ENCODE results near the gene EFTUD2.

EFTUD2 gene

GRCh38 chr17:44850025-44850424 lies 49.2 kb downstream of the EFTUD2 start:
- H3K36me3 ChIP-seq (ENCODE audit: insufficient read depth, low read length) = peaks cover 50% of the 10 kb centered on the region
- H3K4me3 ChIP-seq (ENCODE audit: low read depth, low read length, poor library complexity, severe bottlenecking) = no peak overlapping the region
- TF ChIP-seq EZH2 (IDR thresholded peaks at IDR 0.05; ENCODE audit: borderline replicate concordance, low read length) (no peak), CTCF (IDR thresholded peaks at IDR 0.05; ENCODE audit: low read length) (no peak)

GRCh38 chr17:44848961-44849489 lies 50.2 kb downstream of the EFTUD2 start:
- Histone ChIP-seq H3K79me2 (ENCODE audit: insufficient read depth, low read length) (no peaks in the 10 kb centered on the region), H3K9me2 (ENCODE audit: low read depth, low read length) (no peaks in the 10 kb centered on the region), H3K9ac (ENCODE audit: low read length) (no peak overlapping the region), H3K4me3 (ENCODE audit: low read depth, low read length, poor library complexity, severe bottlenecking) (no peak overlapping the region), H3K27me3 (ENCODE audit: insufficient read depth, low read length) (no peaks in the 10 kb centered on the region), H2AFZ (ENCODE audit: low read length) (no peak overlapping the region), H3K36me3 (ENCODE audit: insufficient read depth, low read length) (peaks cover 40% of the 10 kb centered on the region), H3K4me1 (ENCODE audit: insufficient read depth, low read length, severe bottlenecking) (no peaks in the 10 kb centered on the region), H3F3A (ENCODE audit: insufficient read depth, low read length) (no peaks in the 10 kb centered on the region), H3K27ac (ENCODE audit: low read depth, low read length, poor library complexity, severe bottlenecking) (no peak overlapping the region), H3K4me2 (ENCODE audit: low read length) (no peak overlapping the region), H4K20me1 (ENCODE audit: insufficient read depth, low read length) (no peaks in the 10 kb centered on the region), H3K9me3 (ENCODE audit: low read length) (no peaks in the 10 kb centered on the region)
- TF ChIP-seq EZH2 (IDR thresholded peaks at IDR 0.05; ENCODE audit: borderline replicate concordance, low read length) = no peak
- no peak for TF ChIP-seq CTCF (IDR thresholded peaks at IDR 0.05; ENCODE audit: low read length)

More at GRCh38 chr17:44850025-44850424, 49.2 kb downstream of the EFTUD2 start:
- Histone ChIP-seq H3K4me2 (ENCODE audit: low read length) (no peak overlapping the region), H3K9me2 (ENCODE audit: low read depth, low read length) (no peaks in the 10 kb centered on the region), H3F3A (ENCODE audit: insufficient read depth, low read length) (no peaks in the 10 kb centered on the region), H3K27ac (ENCODE audit: low read depth, low read length, poor library complexity, severe bottlenecking) (no peak overlapping the region), H3K27me3 (ENCODE audit: insufficient read depth, low read length) (no peaks in the 10 kb centered on the region), H3K9ac (ENCODE audit: low read length) (no peak overlapping the region), H4K20me1 (ENCODE audit: insufficient read depth, low read length) (no peaks in the 10 kb centered on the region), H3K9me3 (ENCODE audit: low read length) (no peaks in the 10 kb centered on the region), H2AFZ (ENCODE audit: low read length) (no peak overlapping the region), H3K4me1 (ENCODE audit: insufficient read depth, low read length, severe bottlenecking) (no peaks in the 10 kb centered on the region), H3K79me2 (ENCODE audit: insufficient read depth, low read length) (no peaks in the 10 kb centered on the region)

GRCh38 chr17:44848257-44848795 lies 50.9 kb downstream of the EFTUD2 start:
- H4K20me1 ChIP-seq (ENCODE audit: insufficient read depth, low read length) = no peaks in the 10 kb centered on the region
- H3K9me3 ChIP-seq (ENCODE audit: low read length) = no peaks in the 10 kb centered on the region
- no peaks in the 10 kb centered on the region for H3K27me3 ChIP-seq (ENCODE audit: insufficient read depth, low read length)
- H3K4me2 ChIP-seq (ENCODE audit: low read length) = no peak overlapping the region
- H3F3A ChIP-seq (ENCODE audit: insufficient read depth, low read length) = no peaks in the 10 kb centered on the region
- no peak overlapping the region for H3K9ac ChIP-seq (ENCODE audit: low read length)
- no peak overlapping the region for H2AFZ ChIP-seq (ENCODE audit: low read length)
- H3K36me3 ChIP-seq (ENCODE audit: insufficient read depth, low read length) = peaks cover 33% of the 10 kb centered on the region
- TF ChIP-seq EZH2 (IDR thresholded peaks at IDR 0.05; ENCODE audit: borderline replicate concordance, low read length) = no peak
- TF ChIP-seq CTCF (IDR thresholded peaks at IDR 0.05; ENCODE audit: low read length) = no peak
- no peaks in the 10 kb centered on the region for H3K79me2 ChIP-seq (ENCODE audit: insufficient read depth, low read length)
- no peaks in the 10 kb centered on the region for H3K9me2 ChIP-seq (ENCODE audit: low read depth, low read length)
- H3K27ac ChIP-seq (ENCODE audit: low read depth, low read length, poor library complexity, severe bottlenecking) = no peak overlapping the region
- H3K4me1 ChIP-seq (ENCODE audit: insufficient read depth, low read length, severe bottlenecking) = no peaks in the 10 kb centered on the region
- no peak overlapping the region for H3K4me3 ChIP-seq (ENCODE audit: low read depth, low read length, poor library complexity, severe bottlenecking)
